MM.1S (cell line): ENCODE results near the gene TNXB.
"Not testable (repeated sequence)": the region's sequence is repeated elsewhere in the genome, so short reads cannot be mapped to it uniquely, and the experiment has no call there.

Experiments used
- CTCF ChIP-seq: fragments of 300-600 bp; sonication (generic); IDR thresholded peaks from 2 replicates; pipeline ENCODE4 v1.5.1; 2016; ENCODE audit warnings: antibody characterized with exemption, low read length, mixed read lengths
- EZH2 ChIP-seq: fragments of 300-600 bp; sonication (generic); optimal IDR thresholded peaks from 2 replicates; pipeline ENCODE3; 2017; ENCODE audit warnings: low read depth, mild to moderate bottlenecking, antibody characterized with exemption, low read length, mixed read lengths
- EZH2phosphoT487 ChIP-seq: fragments of 300-600 bp; sonication (generic); IDR thresholded peaks from 2 replicates; pipeline ENCODE4 v1.6.1; 2018; ENCODE audit warnings: antibody characterized with exemption, low read length

GRCh38 chr6:32009537-32009936 lies 99.6 kb downstream of the TNXB start:
- TF ChIP-seq CTCF, EZH2, EZH2phosphoT487: not testable (repeated sequence)
